HG03558 (cell line): ENCODE data around the gene EFCAB7.
A peak's percentile ranks its signal among the peaks of the same experiment; 100 is the strongest.

Experiments used
- ATAC-seq: cut with Tn5 transposase; IDR thresholded peaks from one replicate; pipeline ENCODE4 v1.9.1; 2021; ENCODE audit warnings: moderate number of reproducible peaks; ENCODE audit not compliant: unreplicated experiment; ENCODE audit errors: extremely low read depth

The EFCAB7 gene, protein sequence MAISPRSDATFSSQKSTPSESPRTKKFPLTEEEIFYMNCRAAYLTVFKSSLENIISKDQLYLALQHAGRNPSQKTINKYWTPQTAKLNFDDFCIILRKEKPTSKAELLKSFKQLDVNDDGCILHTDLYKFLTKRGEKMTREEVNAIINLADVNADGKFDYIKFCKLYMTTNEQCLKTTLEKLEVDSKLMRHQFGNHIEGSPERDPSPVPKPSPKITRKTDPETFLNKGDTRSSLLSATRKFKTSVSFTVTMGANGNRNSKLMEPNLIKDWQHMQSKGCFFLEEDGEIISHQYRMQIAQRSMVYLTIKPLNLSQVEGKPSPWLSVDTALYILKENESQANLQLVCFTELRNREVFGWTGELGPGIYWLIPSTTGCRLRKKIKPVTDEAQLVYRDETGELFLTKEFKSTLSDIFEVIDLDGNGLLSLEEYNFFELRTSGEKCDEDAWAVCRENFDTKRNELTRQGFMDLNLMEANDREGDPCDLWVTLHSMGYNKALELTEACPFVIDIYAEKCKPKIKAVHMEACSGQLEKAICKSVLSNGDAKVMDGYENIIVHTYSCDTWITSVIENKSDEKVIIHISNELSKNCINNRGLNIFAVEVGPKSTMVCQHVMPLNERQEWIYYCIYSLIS

DNA sequence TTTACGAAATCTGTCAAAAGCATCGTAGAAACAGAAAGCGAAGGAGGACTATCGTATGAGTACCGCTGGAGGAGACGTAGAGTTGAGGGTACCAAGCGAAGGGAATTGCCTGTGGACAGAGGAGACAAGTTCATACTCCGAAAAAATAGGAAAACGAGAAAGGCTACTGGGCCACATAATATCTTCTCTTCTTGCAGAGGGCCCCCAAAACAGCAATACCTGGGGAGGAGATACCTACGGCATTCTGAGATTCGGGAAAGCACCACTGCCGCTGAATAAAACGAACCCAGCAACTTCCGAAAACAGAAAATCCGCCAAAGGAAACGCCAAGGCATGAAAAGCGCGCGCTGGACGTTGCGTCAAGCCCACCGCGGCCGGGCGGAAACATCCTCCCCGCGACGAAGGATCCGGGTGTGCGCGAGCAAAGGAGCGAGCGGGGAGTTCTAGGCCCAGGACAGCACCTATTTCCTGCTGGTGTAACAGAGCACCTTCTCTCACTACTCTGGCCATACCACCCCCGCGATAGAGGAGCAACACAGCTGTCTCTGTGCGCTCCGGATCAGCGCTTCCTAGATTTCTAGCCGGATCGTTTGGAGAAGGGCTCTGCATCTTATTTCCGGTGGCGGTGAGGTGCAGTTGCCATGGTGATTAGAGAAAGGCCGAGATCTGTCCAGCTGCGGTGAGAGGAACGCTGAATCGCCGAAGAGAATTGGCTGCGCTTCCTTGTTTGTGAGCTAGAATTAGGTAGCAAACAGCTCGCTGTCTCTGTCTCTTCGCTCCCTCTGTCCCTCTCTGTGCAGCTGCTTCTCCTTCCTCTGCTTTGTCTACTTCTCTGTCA lies at the start of gene EFCAB7, which contains the start of gene ITGB3BP:
Gene EFCAB7, plus strand, starts transcription at position 635 of the 838 bp plus-strand sequence. CDS start 2,048 bp downstream, outside the sequence.
Gene ITGB3BP, minus strand, starts transcription at position 335 of the 838 bp plus-strand sequence. Its CDS starts 92 bp downstream, at position 243.
- peak; percentile 76 for ATAC-seq

DNA sequence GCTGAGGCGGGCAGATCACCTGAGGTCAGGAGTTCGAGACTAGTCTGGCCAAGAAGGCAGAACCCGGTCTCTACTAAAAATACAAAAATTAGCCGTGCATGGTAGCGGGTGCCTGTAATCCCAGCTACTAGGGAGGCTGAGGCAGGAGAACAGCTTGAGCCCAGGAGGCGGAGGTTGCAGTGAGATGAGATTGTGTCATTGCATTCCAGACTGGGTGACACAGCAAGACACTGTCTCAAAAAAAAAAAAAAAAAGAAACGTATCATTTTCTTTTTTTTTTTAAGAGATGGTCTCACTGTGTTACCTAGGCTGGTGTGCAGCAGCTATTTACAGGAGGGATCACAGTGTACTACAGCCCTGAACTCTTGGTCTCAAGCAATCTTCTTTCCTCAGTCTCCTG lies 47.6 kb upstream of the EFCAB7 start:
- ATAC-seq, result no peak

DNA sequence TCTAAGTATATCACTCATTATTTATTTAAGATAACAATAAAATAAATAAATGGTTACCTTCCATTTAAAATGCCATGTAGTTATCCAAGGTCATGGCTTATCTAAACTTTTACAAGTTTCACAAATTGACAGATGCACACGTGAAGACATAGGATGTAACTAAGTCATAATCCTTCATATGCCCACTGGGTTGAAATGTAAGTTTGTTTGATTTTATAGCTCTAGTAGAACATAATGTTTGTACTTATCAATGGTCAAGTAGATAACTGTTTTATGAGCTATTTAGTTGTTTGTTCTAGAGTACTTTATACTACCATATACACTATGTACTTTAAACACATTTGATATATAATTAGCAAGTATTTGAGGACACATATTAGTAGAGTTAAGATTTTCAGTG lies 43.3 kb upstream of the EFCAB7 start:
- ATAC-seq, result no peak

- no peak for ATAC-seq
These were observed 36.7 kb upstream of the EFCAB7 start for GRCh38 chr1:63486629-63487028.

- ATAC-seq, result no peak
These were observed 35.8 kb upstream of the EFCAB7 start for GRCh38 chr1:63487336-63488065.

- ATAC-seq, result no peak
These were observed 25.7 kb upstream of the EFCAB7 start for GRCh38 chr1:63497577-63497976.

DNA sequence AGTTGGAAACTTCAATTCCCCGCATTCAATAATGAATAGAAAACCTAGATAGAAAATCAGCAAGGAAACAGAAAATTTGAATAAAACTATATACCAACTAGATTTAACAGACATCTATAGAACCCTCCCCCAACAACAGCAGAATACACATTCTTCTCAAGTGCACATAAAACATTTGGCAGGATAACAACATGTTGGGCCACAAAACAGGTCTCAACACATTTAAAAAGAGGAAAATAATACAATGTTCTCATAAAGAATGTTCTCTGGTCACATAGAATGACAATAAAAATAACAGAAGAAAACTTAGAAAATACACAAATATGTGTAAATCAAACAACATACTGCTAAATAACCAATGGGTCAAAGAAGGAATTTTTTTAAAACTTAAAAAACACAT lies 25.2 kb upstream of the EFCAB7 start:
- no peak for ATAC-seq

- ATAC-seq, result no peak
These were observed 22.1 kb upstream of the EFCAB7 start for GRCh38 chr1:63501256-63501655.

DNA sequence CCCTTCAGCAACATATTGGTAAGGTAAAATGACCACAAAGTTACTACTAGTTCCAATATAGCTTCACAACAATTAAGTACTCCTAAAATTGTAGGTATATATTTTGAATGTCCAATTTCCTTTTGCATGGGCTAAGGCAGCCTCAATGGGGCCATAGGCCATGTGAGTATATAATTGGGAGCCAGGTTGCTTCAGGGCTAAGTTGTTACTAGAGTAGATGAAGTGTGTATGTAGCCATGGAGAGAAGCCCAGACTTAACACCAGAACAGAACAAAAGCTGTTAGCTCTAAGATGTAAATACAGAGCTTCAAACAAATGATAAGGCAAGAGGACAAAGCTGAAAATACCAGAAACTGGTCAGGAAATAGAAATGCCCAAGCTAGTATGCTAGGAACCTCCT lies 16.5 kb upstream of the EFCAB7 start:
- ATAC-seq, result no peak

DNA sequence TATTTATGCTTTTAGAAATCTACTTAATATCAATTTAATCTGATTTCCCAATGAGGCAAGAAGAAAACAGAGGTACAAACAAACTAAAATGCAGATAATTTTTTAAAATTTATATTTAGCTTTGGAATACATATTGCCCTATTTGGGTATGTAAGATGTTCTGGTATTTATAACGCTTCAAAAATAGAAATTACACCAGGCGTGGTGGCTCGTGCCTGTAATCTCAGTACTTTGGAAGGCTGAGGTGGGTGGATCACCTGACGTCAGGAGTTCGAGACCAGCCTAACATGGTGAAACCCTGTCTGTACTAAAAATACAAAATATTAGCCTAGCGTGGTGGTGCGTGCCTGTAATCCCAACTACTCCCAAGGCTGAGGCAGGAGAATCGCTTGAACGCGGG lies 13.6 kb upstream of the EFCAB7 start:
- ATAC-seq, result no peak

DNA sequence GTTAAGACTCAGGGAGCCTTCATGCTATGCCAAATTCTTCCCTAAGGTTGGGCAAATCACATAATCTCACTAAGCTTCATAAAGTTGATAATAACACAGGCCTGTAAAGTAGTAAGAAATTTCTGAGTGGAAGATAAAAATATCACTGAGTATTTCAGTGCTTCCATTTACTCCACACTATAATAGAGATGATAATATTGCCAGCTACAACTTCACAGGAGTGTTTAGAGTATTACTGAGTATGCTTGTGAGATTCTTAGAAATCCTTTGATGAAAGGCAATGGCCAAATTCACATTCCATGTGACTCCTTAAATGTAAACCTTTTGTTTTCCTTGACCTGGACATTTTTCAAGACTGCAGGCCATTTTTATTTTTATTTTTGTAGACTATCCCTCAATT lies 10.7 kb upstream of the EFCAB7 start:
- ATAC-seq, result no peak

DNA sequence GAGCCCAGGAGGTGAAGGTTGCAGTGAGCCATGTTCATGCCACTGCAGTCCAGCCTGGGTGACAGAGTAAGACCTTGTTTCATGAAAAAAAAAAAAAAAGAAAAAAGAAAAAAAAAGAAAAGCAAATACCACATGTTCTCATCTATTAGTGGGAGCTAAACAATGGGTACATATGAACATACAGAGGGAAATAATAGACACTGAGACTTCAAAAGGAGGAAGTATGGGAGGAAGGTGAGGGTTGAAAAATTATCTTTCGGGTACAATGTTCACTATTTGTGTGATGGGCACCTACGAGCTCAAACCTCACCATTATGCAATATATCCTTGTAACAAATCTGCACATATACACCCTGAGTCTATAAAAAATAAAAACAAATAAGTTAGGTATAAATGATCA lies 6.7 kb upstream of the EFCAB7 start:
- no peak for ATAC-seq

- ATAC-seq, result no peak
These were observed 413 bp downstream of the EFCAB7 start for GRCh38 chr1:63523738-63524137.

DNA sequence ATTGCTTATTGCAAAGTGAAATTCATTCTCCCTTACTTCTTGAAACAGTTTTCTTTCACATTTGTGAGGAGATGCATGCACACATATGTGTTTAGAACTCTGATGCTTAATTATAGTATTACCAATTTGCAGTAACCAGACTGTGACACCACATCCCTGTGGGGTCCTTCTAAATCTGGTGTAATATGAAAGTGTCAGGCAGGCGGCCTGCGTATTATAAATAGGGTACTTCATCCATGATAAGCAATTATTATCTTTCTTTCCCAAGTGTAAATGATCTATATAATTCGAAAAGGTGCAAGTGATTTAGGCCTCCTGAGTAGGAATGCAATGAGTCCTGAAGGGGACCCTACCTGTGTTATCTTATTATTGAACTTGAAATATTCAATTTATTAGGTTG lies 876 bp downstream of the EFCAB7 start:
- ATAC-seq, result no peak

GRCh38 chr1:63532727-63533126 lies 9.4 kb downstream of the EFCAB7 start:
- no peak for ATAC-seq

- ATAC-seq, result no peak
These were observed 10.6 kb downstream of the EFCAB7 start for GRCh38 chr1:63533931-63534330.

DNA sequence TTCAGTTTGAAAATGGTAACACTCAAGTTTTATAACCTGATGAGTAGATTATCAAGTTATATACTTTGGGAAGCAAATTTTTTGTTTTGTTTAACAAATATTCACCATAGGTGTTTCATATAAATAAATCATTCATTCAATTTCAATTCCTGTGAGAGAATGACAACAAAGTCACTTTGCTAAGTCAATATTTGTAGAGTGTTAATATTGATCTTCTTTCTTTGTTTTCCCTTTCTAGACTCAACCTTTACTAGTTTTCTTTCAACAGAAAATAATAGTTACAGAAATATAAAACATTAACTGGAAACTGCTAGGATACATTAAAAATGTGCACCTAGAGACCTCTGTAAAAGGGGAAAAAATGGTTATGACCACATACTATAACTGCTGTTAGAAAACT lies 11.1 kb downstream of the EFCAB7 start:
- ATAC-seq, result no peak

DNA sequence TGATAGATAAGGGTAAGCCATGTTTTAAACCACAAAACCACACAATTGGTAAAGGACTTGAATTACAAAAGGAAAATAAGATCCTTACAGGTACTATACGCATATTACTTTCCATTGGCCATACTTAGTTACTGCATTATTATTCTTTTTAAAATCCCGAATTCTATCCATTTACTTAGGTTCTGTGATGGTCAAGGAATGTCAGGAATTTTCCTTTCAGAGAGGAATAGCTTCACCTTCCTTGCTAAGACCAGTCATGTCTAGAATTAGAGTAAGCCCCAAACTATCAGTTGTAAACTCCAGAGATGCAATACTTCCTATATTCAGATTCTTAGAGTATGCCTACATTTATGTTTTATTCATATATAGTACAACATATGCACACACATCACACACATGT lies 13.7 kb downstream of the EFCAB7 start:
- no peak for ATAC-seq

DNA sequence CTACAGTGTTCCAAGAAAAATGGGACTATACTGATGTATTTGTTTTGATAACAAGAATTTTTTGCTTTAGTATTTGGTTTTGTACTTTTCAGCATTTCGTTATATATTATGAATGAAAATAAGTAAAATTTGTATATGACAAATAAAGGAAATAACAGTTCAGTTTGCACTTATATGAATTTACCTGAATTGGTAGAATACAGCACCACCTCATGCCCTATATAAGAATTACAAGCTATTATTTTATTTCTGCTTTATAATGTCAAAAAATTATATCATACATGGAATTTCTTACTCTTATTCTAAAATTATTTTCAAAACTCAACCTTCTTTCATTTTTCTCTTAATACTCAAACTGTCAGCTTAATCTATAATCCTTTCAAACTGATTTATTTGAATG lies 14.6 kb downstream of the EFCAB7 start:
- no peak for ATAC-seq

- no peak for ATAC-seq
These were observed 22.5 kb downstream of the EFCAB7 start for GRCh38 chr1:63545780-63546179.
